Measurements from ENCODE around the gene TMEM121. TPM values are rescaled to one million over a fixed set of nuclear protein-coding genes. Genes with fewer than 3 reads are reported as not detected.

TMEM121 gene
- total RNA-seq, 3 donors from 2014 or later = 14.4 to 24.6 (median 19.5) TPM

GRCh38 chr14:105484069-105484996 is 42.0 kb upstream of the TMEM121 start:
- no peaks in the 10 kb centered on the region for H3K27me3 Mint-ChIP-seq (ENCODE audit: low read depth)
- H3K4me3 Mint-ChIP-seq = peak overlapping the region; percentile 46
- no peaks in the 10 kb centered on the region for H3K36me3 Mint-ChIP-seq (ENCODE audit: insufficient read depth)
- ATAC-seq (no peak), DNase-seq (peak; percentile 58)
- H3K4me1 Mint-ChIP-seq (ENCODE audit: low read depth) = peaks cover 68% of the 10 kb centered on the region
- H3K9me3 Mint-ChIP-seq = no peaks in the 10 kb centered on the region

GRCh38 chr14:105484997-105485393 is 41.4 kb upstream of the TMEM121 start:
- Mint-ChIP-seq H3K4me3 (no peak overlapping the region), H3K4me1 (ENCODE audit: low read depth) (peaks cover 68% of the 10 kb centered on the region), H3K9me3 (no peaks in the 10 kb centered on the region), H3K27me3 (ENCODE audit: low read depth) (no peaks in the 10 kb centered on the region), H3K36me3 (ENCODE audit: insufficient read depth) (no peaks in the 10 kb centered on the region)
- ATAC-seq (no peak), DNase-seq (no peak)

GRCh38 chr14:105485739-105486162 is 40.6 kb upstream of the TMEM121 start:
- Mint-ChIP-seq H3K4me3 (no peak overlapping the region), H3K4me1 (ENCODE audit: low read depth) (peaks cover 62% of the 10 kb centered on the region), H3K27me3 (ENCODE audit: low read depth) (no peaks in the 10 kb centered on the region), H3K9me3 (no peaks in the 10 kb centered on the region), H3K36me3 (ENCODE audit: insufficient read depth) (no peaks in the 10 kb centered on the region)
- no peak for DNase-seq
- ATAC-seq = no peak

- no peak for ATAC-seq
- DNase-seq = no peak
- no peaks in the 10 kb centered on the region for H3K27me3 Mint-ChIP-seq (ENCODE audit: low read depth)
- H3K4me1 Mint-ChIP-seq (ENCODE audit: low read depth) = peaks cover 56% of the 10 kb centered on the region
- H3K9me3 Mint-ChIP-seq = no peaks in the 10 kb centered on the region
- no peaks in the 10 kb centered on the region for H3K36me3 Mint-ChIP-seq (ENCODE audit: insufficient read depth)
- peak within 1 kb of the TSS; percentile 80 for H3K4me3 Mint-ChIP-seq
Measured at GRCh38 chr14:105486163-105486973, 40.0 kb upstream of the TMEM121 start, which contains the start of gene CRIP1. TSS of gene CRIP1 (plus strand) at chr14:105486886. CDS start at chr14:105487260, 374 bp downstream.

GRCh38 chr14:105486974-105487448 is 39.4 kb upstream of the TMEM121 start:
- H3K36me3 Mint-ChIP-seq (ENCODE audit: insufficient read depth) = no peaks in the 10 kb centered on the region
- ATAC-seq (no peak), DNase-seq (peak; percentile 31)
- no peaks in the 10 kb centered on the region for H3K27me3 Mint-ChIP-seq (ENCODE audit: low read depth)
- peak overlapping the region; percentile 80 for H3K4me3 Mint-ChIP-seq
- peaks cover 55% of the 10 kb centered on the region for H3K4me1 Mint-ChIP-seq (ENCODE audit: low read depth)
- H3K9me3 Mint-ChIP-seq = no peaks in the 10 kb centered on the region

GRCh38 chr14:105487449-105487985 is 38.9 kb upstream of the TMEM121 start:
- Mint-ChIP-seq H3K4me3 (peak overlapping the region; percentile 80), H3K9me3 (no peaks in the 10 kb centered on the region), H3K4me1 (ENCODE audit: low read depth) (peaks cover 52% of the 10 kb centered on the region), H3K36me3 (ENCODE audit: insufficient read depth) (no peaks in the 10 kb centered on the region), H3K27me3 (ENCODE audit: low read depth) (no peaks in the 10 kb centered on the region)
- no peak for ATAC-seq
- DNase-seq = peak; percentile 39

GRCh38 chr14:105487986-105488777 is 38.2 kb upstream of the TMEM121 start:
- no peak for DNase-seq
- H3K9me3 Mint-ChIP-seq = no peaks in the 10 kb centered on the region
- peaks cover 46% of the 10 kb centered on the region for H3K4me1 Mint-ChIP-seq (ENCODE audit: low read depth)
- H3K27me3 Mint-ChIP-seq (ENCODE audit: low read depth) = no peaks in the 10 kb centered on the region
- no peaks in the 10 kb centered on the region for H3K36me3 Mint-ChIP-seq (ENCODE audit: insufficient read depth)
- ATAC-seq = no peak
- H3K4me3 Mint-ChIP-seq = peak overlapping the region; percentile 81

- Mint-ChIP-seq H3K9me3 (no peaks in the 10 kb centered on the region), H3K27me3 (ENCODE audit: low read depth) (no peaks in the 10 kb centered on the region), H3K36me3 (ENCODE audit: insufficient read depth) (no peaks in the 10 kb centered on the region), H3K4me1 (ENCODE audit: low read depth) (peaks cover 44% of the 10 kb centered on the region), H3K4me3 (peak overlapping the region; percentile 81)
- no peak for ATAC-seq
- DNase-seq = no peak
Measured at GRCh38 chr14:105488781-105489541, 37.4 kb upstream of the TMEM121 start.

- H3K27me3 Mint-ChIP-seq (ENCODE audit: low read depth) = no peaks in the 10 kb centered on the region
- H3K4me1 Mint-ChIP-seq (ENCODE audit: low read depth) = peaks cover 37% of the 10 kb centered on the region
- H3K36me3 Mint-ChIP-seq (ENCODE audit: insufficient read depth) = no peaks in the 10 kb centered on the region
- H3K9me3 Mint-ChIP-seq = no peaks in the 10 kb centered on the region
- DNase-seq (peak; percentile 79), ATAC-seq (peak; percentile 9 to 10)
- peak overlapping the region; percentile 81 for H3K4me3 Mint-ChIP-seq
Measured at GRCh38 chr14:105489542-105490266, 36.7 kb upstream of the TMEM121 start.

- Mint-ChIP-seq H3K4me1 (ENCODE audit: low read depth) (peaks cover 33% of the 10 kb centered on the region), H3K27me3 (ENCODE audit: low read depth) (no peaks in the 10 kb centered on the region), H3K9me3 (no peaks in the 10 kb centered on the region), H3K4me3 (peak overlapping the region; percentile 81), H3K36me3 (ENCODE audit: insufficient read depth) (no peaks in the 10 kb centered on the region)
- DNase-seq (peak; percentile 24), ATAC-seq (peak; percentile 4 to 6)
Measured at GRCh38 chr14:105490267-105490571, 36.2 kb upstream of the TMEM121 start.

GRCh38 chr14:105490572-105491365 is 35.6 kb upstream of the TMEM121 start, which contains the start of gene TEDC1:
TSS of gene TEDC1 (plus strand) at chr14:105491246. CDS start at chr14:105491376, 130 bp downstream.
- Mint-ChIP-seq H3K9me3 (no peaks in the 10 kb centered on the region), H3K4me3 (peak within 1 kb of the TSS; percentile 81)
- peak; percentile 77 to 80 for ATAC-seq

More at GRCh38 chr14:105490572-105491365, 35.6 kb upstream of the TMEM121 start, which contains the start of gene TEDC1:
- Mint-ChIP-seq H3K36me3 (ENCODE audit: insufficient read depth) (no peaks in the 10 kb centered on the region), H3K27me3 (ENCODE audit: low read depth) (no peaks in the 10 kb centered on the region), H3K4me1 (ENCODE audit: low read depth) (peaks cover 27% of the 10 kb centered on the region)
- DNase-seq = peak; percentile 97

All from activated T-cell treated with anti-CD3 and anti-CD28 coated beads, Interleukin-2, amount 50 U/mL, for 4 hours (primary cell).